NCI-H1930 (cell line): ENCODE data around the gene GIPC1.
"Not testable (repeated sequence)": the region's sequence is repeated elsewhere in the genome, so short reads cannot be mapped to it uniquely, and the experiment has no call there.

Experiments
- DNase-seq, 2 experiments: peaks; one replicate each; lab custom pipeline; 2025; lab: John Stamatoyannopoulos, UW

The GIPC1 gene, protein sequence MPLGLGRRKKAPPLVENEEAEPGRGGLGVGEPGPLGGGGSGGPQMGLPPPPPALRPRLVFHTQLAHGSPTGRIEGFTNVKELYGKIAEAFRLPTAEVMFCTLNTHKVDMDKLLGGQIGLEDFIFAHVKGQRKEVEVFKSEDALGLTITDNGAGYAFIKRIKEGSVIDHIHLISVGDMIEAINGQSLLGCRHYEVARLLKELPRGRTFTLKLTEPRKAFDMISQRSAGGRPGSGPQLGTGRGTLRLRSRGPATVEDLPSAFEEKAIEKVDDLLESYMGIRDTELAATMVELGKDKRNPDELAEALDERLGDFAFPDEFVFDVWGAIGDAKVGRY

DNA sequence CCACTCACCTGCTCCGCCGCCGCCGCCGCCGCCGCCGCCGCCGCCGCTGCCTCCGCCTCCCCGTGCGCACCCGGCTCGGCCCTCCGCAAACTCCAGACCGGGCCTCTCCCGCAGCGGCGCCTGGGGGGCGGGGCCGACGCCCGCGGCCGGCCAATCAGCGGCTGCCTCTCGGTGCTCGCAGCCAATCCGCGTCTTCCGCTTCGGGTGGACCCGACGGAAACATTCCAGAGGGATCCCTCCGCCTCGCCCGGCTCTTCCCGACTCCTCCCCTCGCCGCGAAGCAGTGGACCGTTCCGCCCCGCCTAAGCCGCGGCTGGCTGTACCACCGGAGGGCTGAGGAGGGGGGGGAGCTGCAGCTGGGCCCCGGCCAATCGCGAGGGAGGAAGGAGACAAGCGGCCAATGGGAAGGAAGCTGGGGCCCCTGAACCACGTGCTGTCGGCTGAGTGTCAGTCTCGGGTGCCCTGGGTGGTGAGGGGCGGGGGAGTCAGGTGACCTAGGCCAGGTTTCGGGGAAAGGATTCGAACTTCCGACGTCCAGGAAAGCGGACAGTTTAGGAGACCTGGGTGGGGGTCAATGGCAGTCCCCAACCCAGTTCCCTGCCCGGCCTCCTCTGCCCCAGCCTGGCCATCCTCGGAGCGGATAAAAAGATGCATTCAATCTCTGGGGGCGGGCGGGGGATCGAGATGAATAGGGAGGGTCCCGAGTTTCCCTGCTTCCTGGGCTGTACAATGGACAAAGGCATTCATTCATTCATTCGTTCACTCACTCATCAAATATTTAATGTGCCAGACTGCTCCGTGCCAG is at the start of gene GIPC1:
TSS of gene GIPC1 (minus strand) at position 99 of the 805 bp plus-strand sequence. CDS start 13,151 bp downstream, outside the sequence.
- DNase-seq: peak; percentile 86 to 89

DNA sequence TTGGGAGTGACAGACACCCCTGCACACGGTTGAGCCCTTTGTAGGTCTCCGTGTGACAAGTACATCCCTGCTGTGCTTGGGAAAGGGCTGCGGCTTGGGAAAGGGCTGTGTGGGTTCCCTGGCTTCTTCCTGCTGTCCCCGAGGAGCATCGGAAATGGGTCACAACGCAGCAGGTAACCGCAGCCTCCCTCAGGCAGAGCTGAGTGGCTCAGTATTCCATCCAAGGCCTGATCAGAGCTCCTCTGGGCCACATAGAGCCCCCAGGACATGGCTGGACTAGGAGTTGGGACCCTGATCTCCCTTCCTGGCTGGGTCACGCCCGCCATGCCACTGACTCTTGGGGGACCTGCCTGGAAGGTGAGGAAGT is 49.8 kb upstream of the GIPC1 start:
- no peak for DNase-seq

DNA sequence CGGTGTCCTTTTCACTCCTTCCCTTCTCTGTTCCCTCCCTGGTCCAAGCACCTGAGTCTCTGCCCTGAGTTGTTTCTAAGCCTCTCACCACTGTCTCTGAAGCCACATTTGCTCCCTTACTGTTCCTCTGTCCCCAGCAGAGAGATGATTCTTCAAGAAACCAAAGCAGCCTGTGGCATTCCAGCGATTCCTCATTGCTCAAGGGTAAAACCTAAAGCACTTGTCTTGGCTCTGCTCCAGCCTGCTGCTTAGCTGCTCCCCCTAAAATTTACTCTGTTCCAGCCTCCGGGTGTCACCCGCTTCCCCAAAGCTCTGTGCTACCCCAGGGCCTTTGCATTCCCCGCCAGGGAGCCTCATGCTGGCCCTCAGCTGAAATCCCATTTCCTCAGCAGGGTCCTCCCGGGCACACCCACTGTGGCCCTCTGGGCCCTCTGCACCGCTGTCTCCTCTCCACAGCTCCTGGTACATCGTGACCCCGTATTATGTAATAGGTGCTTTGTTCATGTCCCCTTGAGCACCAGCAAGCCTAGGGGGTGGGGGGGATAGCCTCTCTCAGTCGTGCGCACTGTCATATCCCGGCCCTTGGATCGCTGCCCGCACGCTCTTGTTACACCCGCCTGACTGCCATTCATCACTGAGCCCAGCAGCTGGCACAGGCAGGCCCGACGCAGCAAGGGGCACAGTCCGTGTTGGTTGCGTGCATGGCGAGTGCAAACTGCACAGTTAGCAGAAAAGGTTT is 49.2 kb upstream of the GIPC1 start:
- no peak for DNase-seq

DNA sequence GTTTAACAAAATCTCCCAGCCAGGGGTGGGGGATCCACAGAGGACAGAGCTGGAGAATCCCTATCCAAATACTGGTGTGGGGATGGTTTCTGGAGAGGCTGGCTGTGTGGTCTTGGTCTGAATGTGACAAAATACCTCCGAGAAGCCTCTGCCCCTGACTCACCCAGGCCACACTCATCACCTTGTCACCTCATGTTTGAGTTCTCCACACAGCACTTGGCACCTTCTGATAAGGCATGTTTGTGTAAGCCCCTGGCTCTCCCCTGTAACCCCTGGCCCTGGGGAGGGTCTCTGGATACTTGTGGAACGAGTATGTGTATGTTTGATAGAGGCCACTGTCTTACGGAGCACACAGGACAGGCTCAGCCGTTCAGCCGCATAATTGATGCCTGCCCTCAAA is 48.1 kb upstream of the GIPC1 start:
- DNase-seq: no peak

DNA sequence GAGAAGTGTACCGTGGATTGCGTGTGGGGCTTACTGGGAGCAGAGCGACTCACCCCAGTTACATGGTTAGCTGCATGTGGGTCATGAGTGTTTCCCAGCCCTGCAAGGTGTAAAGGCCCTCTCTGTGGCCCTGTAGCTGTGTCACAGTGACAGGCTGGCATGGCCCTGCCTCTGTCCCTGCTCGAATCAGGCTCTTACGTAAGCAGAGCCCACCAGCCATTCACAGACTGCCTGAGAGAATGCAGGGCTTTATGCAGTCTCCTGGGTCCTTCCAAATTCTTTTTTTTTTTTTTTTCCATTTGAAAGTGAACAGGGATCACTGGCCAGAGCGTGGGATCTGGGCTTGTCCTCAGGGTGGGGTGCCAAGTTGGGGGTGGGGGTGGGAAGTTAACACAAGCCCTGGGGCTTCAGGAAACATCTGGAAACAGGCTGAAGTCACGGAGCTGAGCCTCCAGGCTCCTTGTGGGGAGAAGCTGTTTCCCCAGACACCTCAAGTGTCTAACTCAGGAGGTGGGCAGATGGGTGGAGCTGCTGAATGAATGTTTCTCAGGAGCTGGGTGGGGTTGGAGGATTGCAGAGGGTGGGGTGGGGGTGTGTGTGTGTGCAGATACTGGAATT is 46.9 kb upstream of the GIPC1 start:
- DNase-seq: no peak

DNA sequence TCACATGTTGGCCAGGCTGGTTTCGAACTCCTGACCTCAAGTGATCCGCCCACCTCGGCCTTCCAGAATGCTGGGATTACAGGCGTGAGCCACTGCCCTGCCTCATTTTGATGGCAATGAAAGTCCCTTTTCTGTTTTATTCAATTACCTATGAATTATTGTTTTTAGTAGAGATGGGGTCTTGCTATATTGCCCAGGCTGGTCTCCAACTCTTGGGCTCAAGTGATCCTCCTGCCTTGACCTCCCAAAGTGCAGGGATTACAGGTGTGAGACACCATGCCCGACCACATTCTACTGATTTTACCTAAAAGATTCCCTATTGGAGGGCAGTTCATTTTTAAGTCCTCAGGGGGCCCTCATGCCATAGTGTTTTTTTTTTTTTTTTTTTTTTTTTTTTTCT is 46.1 kb upstream of the GIPC1 start:
- not testable (repeated sequence) for DNase-seq

DNA sequence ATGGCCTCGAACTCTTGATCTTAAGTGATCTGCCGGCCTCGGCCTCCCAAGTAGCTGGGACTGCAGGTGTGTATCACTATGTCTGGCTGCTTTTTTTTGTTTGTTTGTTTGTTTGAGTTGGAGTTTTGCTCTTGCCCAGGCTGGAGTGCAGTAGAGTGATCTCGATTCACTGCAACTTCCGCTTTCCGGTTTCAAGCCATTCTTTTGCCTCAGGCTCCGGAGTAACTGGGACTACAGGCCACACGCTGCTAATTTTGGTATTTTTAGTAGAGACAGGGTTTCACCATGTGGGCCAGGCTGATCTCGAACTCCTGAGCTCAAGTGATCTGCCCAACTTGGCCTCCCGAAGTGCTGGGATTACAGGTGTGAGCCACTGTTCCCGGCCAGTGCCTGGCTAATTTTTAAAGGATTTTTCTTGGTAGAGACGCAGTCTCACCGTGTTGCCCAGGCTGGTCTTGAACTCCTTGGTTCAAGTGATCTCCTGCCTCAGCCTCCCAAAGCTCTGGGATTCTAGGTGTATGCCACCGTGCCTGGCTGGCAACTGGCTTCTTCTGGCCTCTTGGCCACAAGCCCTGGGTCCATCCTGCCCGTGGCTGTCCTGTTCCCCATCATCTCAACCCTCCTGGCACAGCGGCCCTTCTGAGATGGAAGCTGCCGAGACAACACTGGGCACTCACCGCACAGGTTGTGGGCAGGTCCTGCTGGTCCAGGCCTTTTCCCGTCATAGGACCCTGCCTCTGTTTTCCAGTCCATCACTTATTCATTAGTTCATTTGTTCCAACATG is 45.0 kb upstream of the GIPC1 start:
- DNase-seq: no peak

DNA sequence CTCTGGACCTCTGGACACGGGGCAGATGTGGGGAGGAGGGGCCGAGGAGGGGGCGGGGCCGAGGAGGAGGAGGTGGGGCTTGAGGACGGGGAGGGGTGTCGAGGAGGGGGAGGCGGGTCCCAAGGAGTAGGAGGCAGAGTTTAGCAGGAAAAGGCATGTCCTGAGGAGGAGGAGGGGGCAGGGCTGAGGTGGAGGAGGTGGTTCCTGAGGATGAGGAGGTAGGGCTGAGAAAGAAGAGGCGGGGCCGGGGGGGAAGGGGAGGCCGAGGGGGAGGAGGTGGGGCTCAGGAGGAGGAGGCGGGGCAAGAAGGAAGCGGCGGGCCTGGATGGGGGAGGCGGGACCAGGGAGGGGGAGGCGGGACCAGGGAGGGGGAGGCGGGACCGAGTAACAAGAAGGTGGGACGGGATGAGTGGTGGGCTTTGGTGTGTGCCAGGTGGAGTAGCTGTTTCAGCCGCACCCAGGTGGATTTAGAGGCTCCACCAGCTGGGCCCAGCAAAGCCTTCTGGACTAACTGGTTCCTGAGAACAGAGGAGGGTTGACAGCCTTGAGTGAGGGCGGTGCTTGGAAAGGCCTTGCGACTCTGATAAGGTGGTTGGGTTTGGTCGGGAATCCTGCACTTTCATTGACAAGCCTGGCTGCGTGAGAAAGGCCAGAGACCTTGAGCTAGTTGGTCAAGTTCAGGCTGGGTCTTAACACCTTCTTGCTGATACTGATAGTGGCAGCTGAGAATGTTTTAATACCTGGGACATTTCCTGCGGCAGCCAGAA is 41.2 kb upstream of the GIPC1 start:
- no peak for DNase-seq

DNA sequence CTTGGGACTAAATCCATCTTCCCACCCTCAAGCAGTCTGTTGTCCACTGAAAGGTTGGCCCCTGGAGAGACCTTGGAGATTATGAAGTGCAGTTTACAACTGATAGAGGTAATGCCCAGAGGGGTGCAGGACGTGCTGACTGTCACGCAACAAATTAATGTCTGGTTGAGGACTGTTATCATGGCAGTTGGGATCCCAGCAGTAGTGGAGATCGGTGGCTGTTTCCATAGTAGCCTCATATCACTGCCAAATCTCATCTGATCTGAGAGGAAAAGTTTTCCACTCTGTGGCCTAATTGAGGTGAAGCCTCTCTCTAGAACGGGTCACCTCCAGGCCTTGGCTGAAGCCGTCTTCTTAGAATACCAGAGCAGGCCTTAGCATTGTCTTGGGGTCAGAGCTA is 37.5 kb upstream of the GIPC1 start:
- no peak for DNase-seq

DNA sequence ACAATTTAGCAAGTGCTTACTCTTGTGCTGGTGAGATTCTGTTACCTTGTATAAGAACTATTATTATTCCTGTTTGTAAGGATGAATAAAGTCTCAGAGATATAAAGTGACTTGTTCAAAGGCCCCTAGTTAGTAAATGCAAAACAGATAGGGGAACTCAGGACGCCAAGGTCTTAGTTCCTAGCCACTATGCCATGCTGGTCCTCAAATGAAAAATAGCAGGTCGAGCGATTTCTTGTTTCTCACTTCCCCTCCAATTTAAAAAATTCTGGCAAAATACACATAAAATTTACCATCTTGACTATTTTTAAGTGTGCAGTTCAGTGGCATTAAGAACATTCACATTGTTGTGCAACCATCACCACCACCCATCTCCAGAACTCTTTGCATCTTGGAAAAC is 34.6 kb upstream of the GIPC1 start:
- no peak for DNase-seq

DNA sequence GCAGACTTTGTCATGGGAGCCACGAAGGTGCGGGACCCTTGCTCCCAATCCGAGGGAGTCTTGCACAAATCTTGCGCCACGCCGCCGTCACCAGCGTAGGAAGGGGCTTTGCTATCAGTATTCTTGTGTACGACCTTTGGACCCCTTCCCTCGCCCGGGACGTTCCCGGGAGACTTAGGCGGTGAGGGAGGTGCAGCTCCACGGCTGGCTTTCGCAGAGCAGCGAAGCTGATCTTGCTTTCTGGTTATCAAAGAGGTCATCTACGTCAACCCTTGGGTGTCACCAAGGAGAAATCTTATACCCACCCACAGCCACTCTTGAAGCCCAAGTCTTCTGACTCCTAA is 34.0 kb upstream of the GIPC1 start:
- no peak for DNase-seq

DNA sequence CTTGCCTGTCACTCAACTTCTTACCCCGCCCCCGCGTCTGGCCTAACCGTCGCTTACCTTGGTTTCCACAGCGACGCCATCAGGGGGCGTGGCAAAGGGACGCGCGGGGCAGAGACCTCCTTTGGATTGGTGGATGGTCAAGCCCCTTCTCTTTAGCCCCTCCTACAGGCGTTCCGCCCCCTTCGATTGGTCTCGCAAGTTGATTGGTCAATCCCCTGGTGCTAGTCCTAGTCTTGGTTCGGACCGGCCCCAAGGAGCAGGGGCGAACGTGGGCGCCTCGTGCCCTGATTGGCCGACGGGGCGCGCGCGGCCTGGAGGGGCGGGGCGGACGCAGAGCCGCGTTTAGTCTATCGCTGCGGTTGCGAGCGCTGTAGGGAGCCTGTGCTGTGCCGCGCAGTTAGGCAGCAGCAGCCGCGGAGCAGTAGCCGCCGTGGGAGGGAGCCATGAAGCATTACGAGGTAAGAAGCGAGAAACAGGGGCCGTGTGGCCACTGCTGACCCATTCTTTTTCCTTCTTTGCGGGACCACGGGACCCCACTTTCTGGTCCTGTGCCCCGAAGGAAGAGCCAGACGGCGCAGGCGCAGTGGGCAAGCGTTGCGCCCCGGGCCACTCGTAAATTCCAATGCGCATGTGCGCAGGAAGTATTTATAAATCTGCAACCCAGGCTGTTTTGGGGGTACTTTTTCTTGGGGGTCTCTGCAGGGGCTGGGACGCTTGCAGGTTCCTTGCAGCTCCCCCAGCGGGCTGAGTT is 33.5 kb upstream of the GIPC1 start, which contains the start of gene TECR:
TSS of gene TECR (plus strand) at position 341 of the 751 bp plus-strand sequence. CDS start at position 444, 103 bp downstream.
- peak; percentile 98 for DNase-seq

DNA sequence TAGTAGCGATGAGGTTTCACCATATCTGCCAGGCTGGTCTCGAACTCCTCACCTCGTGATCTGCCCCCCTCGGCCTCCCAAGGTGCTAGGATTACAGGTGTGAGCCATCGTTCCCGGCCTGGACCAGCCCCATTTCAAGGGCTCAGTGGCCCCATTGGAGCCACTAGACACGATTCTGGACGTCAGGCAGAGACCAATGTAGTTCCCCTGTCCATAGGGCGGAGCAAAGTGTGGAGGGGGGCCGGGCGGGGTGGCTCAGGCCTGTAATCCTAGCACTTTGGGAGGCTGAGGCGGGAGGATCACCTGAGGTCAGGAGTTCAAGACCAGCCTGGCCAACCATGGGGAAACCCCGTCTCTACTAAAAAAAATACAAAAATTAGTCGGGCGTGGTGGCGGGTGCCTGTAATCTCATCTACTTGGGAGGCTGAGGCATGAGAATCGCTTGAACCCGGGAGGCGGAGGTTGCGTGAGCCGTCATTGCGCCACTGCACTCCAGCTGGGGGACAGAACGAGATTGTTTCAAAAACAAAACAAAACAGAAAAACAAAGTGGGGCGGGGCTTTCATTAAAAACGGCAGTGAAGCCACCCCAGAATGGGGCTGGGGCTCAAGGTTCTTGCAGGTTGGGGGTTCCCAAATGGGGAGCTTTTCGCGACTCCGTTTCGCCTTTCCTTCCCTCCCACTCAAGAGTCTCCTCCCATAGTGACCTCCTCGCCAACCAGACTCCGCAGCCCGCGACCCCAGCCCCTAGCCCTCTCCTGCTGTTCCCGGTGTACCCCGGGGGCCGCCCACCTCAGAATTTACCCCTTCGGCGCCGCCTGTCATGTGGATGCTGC is 32.7 kb upstream of the GIPC1 start:
- no peak for DNase-seq

DNA sequence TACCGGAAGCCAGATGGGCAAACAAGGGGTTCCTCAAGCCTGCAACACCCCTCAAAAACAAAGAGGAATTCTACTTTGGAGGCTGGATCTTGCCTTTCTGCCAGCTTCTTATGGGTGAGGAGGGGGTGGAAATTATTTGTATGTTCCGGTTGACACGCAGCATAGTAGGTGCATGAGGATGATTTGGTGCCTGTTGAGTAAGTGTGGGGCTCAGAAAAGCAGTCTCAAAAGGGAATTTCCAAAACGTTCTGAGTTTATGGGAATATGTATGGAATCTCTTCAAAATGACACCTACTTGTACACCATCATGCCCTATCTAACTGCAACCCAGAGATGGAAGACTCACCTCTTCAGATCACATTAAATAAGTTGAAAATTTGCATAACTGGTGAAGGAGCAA is 30.5 kb upstream of the GIPC1 start:
- DNase-seq: no peak

DNA sequence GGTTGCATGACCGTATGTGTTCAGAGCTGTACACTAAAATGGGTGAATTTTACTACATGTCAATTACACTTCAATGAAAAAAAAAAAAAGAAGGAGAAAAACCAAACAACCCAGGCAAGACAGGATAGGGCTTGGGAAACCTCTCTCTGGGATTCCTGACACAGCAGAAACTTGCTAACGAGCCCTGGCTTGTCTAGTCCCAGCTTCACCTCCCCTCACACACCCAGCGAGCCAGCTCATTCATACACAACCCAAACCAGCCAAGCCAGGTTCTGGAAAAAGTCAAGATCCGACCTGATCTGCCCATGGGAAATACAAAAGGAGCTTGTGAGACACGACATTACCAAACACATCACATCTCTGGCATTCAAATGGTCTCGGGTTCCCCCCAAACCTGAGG is 29.8 kb upstream of the GIPC1 start:
- no peak for DNase-seq

DNA sequence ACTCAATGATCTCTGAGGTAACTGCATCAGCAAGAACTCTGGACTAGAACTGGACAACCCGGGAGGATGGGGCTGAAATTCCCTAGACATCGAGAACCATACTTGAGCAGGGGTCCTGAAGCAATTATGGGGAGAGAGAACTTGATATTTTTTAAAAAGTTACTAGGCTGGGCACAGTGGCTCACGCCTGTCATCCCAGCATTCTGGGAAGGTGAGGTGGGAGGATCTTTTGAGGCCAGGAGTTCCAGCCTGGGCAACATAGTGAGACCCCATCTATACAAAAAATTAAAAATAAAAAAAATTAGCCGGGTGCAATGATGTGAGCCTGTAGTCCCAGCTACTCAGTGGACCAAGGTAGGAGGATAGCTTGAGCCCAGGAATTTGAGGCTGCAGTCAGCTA is 24.6 kb upstream of the GIPC1 start:
- no peak for DNase-seq

DNA sequence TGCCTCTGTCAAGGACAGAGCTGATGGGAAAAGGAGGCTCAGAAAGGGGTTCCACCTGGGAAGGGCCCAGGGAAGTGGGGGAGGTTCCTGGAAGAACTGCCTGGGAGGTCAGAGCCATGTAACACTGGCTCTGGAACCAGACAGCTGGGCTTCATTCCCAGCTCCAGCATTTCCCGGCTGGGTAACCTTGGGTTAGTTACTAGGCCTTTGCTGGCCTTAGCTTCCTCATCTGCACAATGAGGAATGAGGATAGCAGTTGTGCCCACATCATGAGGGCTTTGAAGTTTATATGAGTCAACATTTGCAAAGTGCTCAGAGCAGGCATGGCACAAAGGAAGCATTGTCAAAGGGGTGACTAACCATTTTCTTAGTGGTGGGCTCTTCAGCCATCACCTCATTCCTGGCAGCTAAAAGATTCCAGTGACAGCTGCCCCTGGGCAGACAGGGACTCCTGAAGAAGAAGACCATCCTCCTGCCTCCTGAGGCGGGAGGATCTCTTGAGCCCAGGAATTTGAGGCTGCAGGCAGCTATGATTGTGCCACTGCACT is 24.0 kb upstream of the GIPC1 start:
- no peak for DNase-seq

DNA sequence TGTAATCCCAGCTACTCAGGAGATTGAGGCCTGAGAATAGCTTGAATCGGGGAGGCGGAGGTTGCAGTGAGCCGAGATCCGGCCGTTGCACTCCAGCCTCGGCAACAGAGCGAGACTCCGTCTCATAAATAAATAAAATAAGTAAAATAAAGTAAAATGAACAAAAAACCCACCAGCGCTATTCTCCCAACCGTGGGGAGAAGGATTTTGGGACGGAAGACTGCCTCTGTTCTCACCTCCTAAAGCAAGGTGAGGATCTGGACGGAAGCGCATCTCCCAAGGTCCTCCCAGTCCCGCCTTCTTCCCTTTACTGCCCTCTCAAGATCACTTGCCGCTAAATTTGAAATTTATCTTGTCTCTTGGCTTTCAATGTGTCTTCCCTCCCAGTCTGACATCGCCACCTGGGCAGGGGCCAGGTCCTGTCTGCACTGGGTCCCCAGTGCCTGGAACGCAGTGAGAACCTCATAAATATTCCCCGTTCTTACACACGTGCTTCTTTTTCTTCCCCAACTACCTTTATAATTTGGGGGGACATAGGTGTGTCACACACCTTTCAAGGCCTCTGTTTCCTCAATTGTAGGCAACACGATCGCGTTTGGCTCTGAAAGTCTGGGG is 23.4 kb upstream of the GIPC1 start:
- no peak for DNase-seq
